ENCODE measurements around the gene LRBA. TPM values are rescaled to one million over a fixed set of nuclear protein-coding genes. Genes with fewer than 3 reads are reported as not detected.

LRBA gene
- total RNA-seq, 4 donors from 2014 or later: 28.0 to 51.5 (median 30.9) TPM

DNA sequence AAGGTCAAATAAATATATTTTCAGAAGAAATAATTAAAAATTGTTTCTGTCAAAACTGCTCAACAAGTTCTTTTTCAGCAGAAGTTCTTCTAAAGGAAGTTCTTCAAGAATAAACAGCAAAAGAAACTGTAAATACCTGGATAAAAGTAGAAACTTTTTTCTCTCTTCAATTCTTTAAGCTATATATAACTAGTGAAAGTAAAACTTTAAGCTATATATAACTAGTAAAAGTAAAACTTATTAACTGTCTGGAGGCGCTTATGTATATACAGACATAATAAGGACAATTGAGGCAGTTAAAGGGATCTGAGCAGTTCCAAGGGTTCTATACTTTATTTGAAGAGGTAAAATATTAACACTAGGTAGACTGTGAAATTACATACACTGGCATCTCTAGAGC lies 126.9 kb downstream of the LRBA start:
- DNase-seq (ENCODE audit: low spot score) (no peak), ATAC-seq (ENCODE audit: low FRiP score) (no peak)
- TF ChIP-seq, protein P1, sequence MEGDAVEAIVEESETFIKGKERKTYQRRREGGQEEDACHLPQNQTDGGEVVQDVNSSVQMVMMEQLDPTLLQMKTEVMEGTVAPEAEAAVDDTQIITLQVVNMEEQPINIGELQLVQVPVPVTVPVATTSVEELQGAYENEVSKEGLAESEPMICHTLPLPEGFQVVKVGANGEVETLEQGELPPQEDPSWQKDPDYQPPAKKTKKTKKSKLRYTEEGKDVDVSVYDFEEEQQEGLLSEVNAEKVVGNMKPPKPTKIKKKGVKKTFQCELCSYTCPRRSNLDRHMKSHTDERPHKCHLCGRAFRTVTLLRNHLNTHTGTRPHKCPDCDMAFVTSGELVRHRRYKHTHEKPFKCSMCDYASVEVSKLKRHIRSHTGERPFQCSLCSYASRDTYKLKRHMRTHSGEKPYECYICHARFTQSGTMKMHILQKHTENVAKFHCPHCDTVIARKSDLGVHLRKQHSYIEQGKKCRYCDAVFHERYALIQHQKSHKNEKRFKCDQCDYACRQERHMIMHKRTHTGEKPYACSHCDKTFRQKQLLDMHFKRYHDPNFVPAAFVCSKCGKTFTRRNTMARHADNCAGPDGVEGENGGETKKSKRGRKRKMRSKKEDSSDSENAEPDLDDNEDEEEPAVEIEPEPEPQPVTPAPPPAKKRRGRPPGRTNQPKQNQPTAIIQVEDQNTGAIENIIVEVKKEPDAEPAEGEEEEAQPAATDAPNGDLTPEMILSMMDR (IDR thresholded peaks at IDR 0.05): no peak

- no peak for ATAC-seq (ENCODE audit: low FRiP score)
Observed at GRCh38 chr4:150886597-150886996, 128.5 kb downstream of the LRBA start.

DNA sequence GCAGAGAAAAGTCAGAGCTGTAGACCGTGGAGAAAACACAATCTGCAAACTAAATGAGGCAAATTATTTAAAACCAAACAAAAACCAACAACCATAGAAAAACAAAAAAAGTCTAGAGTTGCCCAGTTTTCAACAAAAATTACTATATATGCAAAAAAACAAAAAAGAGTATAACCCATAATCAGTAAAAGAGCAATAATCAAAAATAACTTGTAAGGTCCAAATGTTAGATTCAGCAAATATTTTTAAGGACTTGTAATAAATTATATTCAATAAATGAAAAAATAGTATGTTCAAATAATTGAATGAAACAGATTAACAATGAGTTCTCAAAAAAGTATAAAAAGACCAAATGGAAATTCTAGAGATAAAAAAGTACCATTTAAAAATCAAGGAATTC lies 130.5 kb downstream of the LRBA start:
- ATAC-seq (ENCODE audit: low FRiP score): no peak
- no peak for DNase-seq (ENCODE audit: low spot score)
- TF ChIP-seq, protein P1 (IDR thresholded peaks at IDR 0.05): no peak

More at GRCh38 chr4:150886597-150886996, 128.5 kb downstream of the LRBA start:
- TF ChIP-seq, protein P1 (IDR thresholded peaks at IDR 0.05): no peak
- no peak for DNase-seq (ENCODE audit: low spot score)

DNA sequence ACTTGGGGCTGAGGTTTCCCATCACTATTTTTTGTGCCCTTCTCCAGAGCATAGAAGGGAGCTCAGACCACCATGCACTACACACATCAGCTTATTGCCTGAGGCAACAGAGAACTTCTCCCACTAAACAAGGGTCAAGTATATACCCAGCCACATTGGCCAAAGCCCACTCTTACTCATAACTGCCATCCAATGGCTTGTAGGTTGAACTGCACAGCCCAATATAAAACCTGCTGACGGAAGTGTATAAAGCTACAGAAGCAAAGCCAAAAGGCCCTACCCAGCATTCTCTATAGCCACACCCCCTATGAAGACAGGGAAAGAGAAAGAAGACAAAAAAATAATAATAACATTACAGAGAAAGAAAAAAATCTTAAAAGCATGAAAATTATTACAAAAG lies 139.7 kb downstream of the LRBA start:
- TF ChIP-seq, protein P1 (IDR thresholded peaks at IDR 0.05): no peak
- no peak for DNase-seq (ENCODE audit: low spot score)
- no peak for ATAC-seq (ENCODE audit: low FRiP score)

DNA sequence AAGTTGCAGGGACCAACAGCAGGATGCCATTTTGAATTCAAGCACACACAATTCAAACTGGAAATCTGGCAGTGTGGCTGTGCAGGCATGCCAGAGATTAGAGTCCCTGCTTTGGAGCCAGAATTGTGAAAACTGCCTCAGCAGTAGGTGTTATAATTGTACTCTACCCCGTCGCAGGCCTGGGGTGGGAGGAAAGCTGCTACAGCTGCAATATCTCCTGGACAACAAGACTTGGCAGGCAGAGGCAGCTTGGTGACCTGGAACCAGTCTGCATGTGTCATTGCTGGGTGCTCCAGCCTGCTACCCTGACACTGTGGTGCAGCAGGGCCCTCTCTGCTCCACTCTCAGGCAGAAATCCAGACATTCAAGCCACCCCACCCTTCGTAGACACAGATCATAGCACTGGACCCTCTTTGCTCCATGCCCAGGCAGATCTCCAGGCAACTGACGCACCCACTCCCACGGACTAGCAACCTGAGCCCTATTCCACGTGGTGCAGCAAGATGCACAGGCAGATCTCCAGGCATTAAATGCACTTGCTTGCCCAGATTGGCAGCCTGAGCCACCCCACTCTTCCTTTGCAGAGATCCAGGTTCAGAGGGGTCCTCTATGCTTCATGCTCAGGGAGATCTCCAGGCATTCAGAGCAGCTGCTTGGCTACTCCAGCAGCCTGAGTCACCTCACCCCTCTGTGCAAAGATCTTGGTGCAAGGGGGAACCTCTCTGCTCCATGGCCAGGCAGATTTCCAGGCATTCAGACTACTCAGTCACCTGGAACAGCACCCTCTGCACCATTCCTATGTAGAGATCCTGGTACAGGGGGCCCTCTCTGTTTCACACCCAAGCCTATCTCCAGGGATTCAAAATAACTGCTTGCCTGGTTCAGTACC lies 140.5 kb downstream of the LRBA start:
- DNase-seq (ENCODE audit: low spot score) (no peak), ATAC-seq (ENCODE audit: low FRiP score) (no peak)
- TF ChIP-seq, protein P1 (IDR thresholded peaks at IDR 0.05): no peak

- TF ChIP-seq, protein P1 (IDR thresholded peaks at IDR 0.05): peak in 1 of 3 donors; percentile 32
Observed at GRCh38 chr4:150867148-150867547, 147.9 kb downstream of the LRBA start.

GRCh38 chr4:150863456-150863855 lies 151.6 kb downstream of the LRBA start:
- TF ChIP-seq, protein P1 (IDR thresholded peaks at IDR 0.05): no peak

More at GRCh38 chr4:150867148-150867547, 147.9 kb downstream of the LRBA start:
- ATAC-seq (ENCODE audit: low FRiP score): peak; percentile 75
- no peak for DNase-seq (ENCODE audit: low spot score)

More at GRCh38 chr4:150863456-150863855, 151.6 kb downstream of the LRBA start:
- no peak for ATAC-seq (ENCODE audit: low FRiP score)
- no peak for DNase-seq (ENCODE audit: low spot score)
